Measurements from ENCODE around the gene SERINC3.

DNA sequence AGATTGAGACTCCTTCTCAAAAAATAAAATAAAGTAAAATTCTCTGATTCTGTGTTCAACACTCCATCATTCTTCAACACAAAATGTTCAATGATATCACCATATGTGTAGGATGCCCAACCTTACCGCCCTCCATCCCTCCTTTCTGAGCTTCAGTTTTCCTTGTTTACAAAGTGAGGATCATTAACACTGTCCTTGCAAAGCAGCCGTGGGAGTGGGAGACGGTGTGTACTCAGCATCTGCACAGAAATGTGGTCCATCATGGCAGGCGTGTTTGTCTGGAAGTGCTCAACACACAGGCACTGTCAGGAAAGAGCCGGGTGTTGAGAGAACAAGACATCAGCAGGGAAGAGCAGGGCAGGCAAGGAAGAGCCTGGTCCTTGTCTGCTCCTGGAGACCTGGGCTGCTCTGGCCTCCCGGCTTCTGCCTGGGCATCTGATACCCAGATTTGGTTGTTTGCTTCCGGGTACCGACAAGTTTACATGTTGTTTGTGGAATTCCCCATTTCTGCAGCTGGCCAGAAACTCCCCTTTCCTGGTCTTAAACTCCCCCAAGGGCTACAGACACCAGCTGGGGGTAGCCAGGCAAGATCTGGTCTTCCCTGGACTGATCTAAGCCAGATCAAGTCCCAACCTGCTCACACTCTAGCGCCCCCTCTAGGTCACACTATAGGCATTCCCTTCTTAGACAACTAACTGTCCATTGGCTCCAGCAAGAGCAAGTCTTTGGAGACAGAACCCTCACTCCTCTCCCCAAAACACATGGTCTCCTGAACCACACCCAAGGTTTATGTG is 72.9 kb downstream of the SERINC3 start:
- TF ChIP-seq, protein P1, sequence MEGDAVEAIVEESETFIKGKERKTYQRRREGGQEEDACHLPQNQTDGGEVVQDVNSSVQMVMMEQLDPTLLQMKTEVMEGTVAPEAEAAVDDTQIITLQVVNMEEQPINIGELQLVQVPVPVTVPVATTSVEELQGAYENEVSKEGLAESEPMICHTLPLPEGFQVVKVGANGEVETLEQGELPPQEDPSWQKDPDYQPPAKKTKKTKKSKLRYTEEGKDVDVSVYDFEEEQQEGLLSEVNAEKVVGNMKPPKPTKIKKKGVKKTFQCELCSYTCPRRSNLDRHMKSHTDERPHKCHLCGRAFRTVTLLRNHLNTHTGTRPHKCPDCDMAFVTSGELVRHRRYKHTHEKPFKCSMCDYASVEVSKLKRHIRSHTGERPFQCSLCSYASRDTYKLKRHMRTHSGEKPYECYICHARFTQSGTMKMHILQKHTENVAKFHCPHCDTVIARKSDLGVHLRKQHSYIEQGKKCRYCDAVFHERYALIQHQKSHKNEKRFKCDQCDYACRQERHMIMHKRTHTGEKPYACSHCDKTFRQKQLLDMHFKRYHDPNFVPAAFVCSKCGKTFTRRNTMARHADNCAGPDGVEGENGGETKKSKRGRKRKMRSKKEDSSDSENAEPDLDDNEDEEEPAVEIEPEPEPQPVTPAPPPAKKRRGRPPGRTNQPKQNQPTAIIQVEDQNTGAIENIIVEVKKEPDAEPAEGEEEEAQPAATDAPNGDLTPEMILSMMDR (IDR thresholded peaks at IDR 0.05; ENCODE audit: poor library complexity) = peak; percentile 25
- TF ChIP-seq EZH2 (IDR thresholded peaks at IDR 0.05; ENCODE audit: borderline replicate concordance) = no peak
